Measurements from ENCODE around the gene PIAS1. TPM values are rescaled to one million over a fixed set of nuclear protein-coding genes. Genes with fewer than 3 reads are reported as not detected.

The PIAS1 gene
- total RNA-seq, 2 experiments from 2014 or later = 44.1 to 59.0 TPM

DNA sequence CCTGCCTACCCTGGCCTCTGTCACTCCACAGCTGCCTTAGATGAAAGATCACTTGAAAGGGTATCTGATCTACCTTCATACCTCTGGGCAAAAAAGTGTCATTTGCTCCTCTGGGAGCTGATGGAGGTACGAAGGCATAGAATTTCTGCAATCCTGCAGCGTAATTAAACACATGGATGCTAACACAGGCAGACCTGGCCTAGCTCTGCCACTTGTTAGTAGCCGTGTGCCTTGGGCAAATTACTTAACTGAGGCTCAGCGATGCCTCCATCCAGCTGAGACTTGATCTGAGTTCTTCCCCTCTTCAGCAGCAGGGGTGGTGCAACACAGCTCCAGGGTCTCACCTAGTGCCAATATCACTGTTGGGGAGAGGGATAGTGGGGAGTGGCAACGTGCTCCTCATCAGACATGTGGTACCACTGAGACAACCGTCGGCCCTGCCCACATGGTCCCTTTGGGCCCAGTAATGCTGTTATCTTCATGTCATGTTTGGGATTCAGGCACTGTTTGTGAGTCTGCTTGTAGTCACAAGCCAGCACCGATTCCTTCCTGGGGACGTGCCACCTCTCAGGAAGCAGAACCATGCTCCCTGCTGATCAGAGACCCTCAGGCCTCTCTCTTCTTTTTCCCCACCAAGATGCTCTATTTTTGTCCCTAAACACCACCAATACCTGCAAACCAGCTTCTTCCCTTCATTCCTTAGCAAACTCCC, 34.1 kb upstream of the PIAS1 start:
- intact Hi-C loops (cut with micrococcal nuclease; ENCODE audit: unreplicated experiment) = no loop called here

DNA sequence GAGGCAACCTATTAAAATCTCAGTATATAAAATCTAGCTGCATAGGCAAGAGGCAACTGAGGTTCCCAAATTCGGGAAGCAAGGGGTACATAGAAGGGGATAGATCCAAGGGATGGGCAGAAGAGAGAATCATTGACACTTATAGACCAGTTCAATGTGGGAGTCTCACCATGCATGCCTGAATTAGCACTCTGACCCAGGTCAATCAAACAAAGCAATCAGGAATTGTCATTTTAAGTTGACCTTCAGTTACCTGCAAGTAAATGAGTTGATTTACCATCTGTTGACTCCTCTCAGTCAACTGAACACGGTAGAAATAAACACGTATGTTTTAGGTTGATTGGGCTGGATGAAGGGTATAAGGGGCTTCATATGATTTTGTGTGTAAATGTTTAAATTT, 33.4 kb upstream of the PIAS1 start:
- no peak overlapping the region for H3K27ac ChIP-seq (ENCODE audit: low read depth, low read length, poor library complexity, severe bottlenecking)
- DNase-seq (ENCODE audit: low spot score) = no peak
- intact Hi-C loops (cut with micrococcal nuclease; ENCODE audit: unreplicated experiment) = no loop called here
- ChIA-PET POLR2A (interaction anchor here (1.1 kb wide), 1 partner anchor 22 kb away, joined by 4 read pairs; no protein-coding TSS in a partner anchor), CTCF (ENCODE audit: unreplicated experiment) (no interaction called here)
- H3K4me1 ChIP-seq (ENCODE audit: insufficient read depth, low read length, poor library complexity, severe bottlenecking) = no peaks in the 10 kb centered on the region
- no peak for TF ChIP-seq EZH2phosphoT487 (IDR thresholded peaks at IDR 0.05; ENCODE audit: borderline replicate concordance, low read depth, low read length)
- TF ChIP-seq CTCF (conservative IDR thresholded peaks at IDR 0.05; ENCODE audit: low read length) = no peak
- no peaks in the 10 kb centered on the region for H3K9me2 ChIP-seq (ENCODE audit: insufficient read depth, low read length)
- H3K36me3 ChIP-seq (ENCODE audit: insufficient read depth, low read length) = no peaks in the 10 kb centered on the region
- H3K4me3 ChIP-seq (ENCODE audit: low read depth, low read length, poor library complexity, severe bottlenecking) = no peak overlapping the region
- no peaks in the 10 kb centered on the region for H4K20me1 ChIP-seq (ENCODE audit: insufficient read depth, low read length)
- BruUV-seq (replicated peaks) = no TSS peak
- no peak overlapping the region for H2AFZ ChIP-seq (ENCODE audit: low read length)
- H3K79me2 ChIP-seq (ENCODE audit: insufficient read depth, low read depth, low read length) = no peaks in the 10 kb centered on the region
- no peaks in the 10 kb centered on the region for H3K9me3 ChIP-seq (ENCODE audit: low read length)
- no peak overlapping the region for H3K4me2 ChIP-seq (ENCODE audit: low read length)

More for the DNA sequence above, 34.1 kb upstream of the PIAS1 start:
- Histone ChIP-seq H3K27ac (ENCODE audit: low read depth, low read length, poor library complexity, severe bottlenecking) (no peak overlapping the region), H3K4me3 (ENCODE audit: low read depth, low read length, poor library complexity, severe bottlenecking) (no peak overlapping the region), H3K36me3 (ENCODE audit: insufficient read depth, low read length) (no peaks in the 10 kb centered on the region), H3K9me2 (ENCODE audit: insufficient read depth, low read length) (no peaks in the 10 kb centered on the region), H3K79me2 (ENCODE audit: insufficient read depth, low read depth, low read length) (no peaks in the 10 kb centered on the region), H4K20me1 (ENCODE audit: insufficient read depth, low read length) (no peaks in the 10 kb centered on the region), H3K9me3 (ENCODE audit: low read length) (no peaks in the 10 kb centered on the region), H3K4me1 (ENCODE audit: insufficient read depth, low read length, poor library complexity, severe bottlenecking) (no peaks in the 10 kb centered on the region), H2AFZ (ENCODE audit: low read length) (no peak overlapping the region), H3K4me2 (ENCODE audit: low read length) (no peak overlapping the region)
- ChIA-PET POLR2A (no interaction called here), CTCF (ENCODE audit: unreplicated experiment) (no interaction called here)
- DNase-seq (ENCODE audit: low spot score) = no peak
- TF ChIP-seq EZH2phosphoT487 (IDR thresholded peaks at IDR 0.05; ENCODE audit: borderline replicate concordance, low read depth, low read length) (no peak), CTCF (conservative IDR thresholded peaks at IDR 0.05; ENCODE audit: low read length) (no peak)
- no TSS peak for BruUV-seq (replicated peaks)

- CTCF ChIA-PET (ENCODE audit: unreplicated experiment) = no interaction called here
Measured at GRCh38 chr15:68022061-68022460, 32.1 kb upstream of the PIAS1 start.

More at GRCh38 chr15:68022061-68022460, 32.1 kb upstream of the PIAS1 start:
- Histone ChIP-seq H3K27ac (ENCODE audit: low read depth, low read length, poor library complexity, severe bottlenecking) (no peak overlapping the region), H3K36me3 (ENCODE audit: insufficient read depth, low read length) (no peaks in the 10 kb centered on the region), H3K79me2 (ENCODE audit: insufficient read depth, low read depth, low read length) (no peaks in the 10 kb centered on the region), H3K9me2 (ENCODE audit: insufficient read depth, low read length) (no peaks in the 10 kb centered on the region), H3K4me2 (ENCODE audit: low read length) (no peak overlapping the region), H3K4me3 (ENCODE audit: low read depth, low read length, poor library complexity, severe bottlenecking) (no peak overlapping the region), H3K9me3 (ENCODE audit: low read length) (no peaks in the 10 kb centered on the region), H4K20me1 (ENCODE audit: insufficient read depth, low read length) (no peaks in the 10 kb centered on the region), H2AFZ (ENCODE audit: low read length) (no peak overlapping the region), H3K4me1 (ENCODE audit: insufficient read depth, low read length, poor library complexity, severe bottlenecking) (no peaks in the 10 kb centered on the region)
- BruUV-seq (replicated peaks) = no TSS peak
- POLR2A ChIA-PET = no interaction called here
- DNase-seq (ENCODE audit: low spot score) = no peak
- TF ChIP-seq CTCF (conservative IDR thresholded peaks at IDR 0.05; ENCODE audit: low read length) (no peak), EZH2phosphoT487 (IDR thresholded peaks at IDR 0.05; ENCODE audit: borderline replicate concordance, low read depth, low read length) (no peak)
- intact Hi-C loops (cut with micrococcal nuclease; ENCODE audit: unreplicated experiment) = no loop called here
